C4-2B (cell line): Measurements from ENCODE around the gene TRAPPC12.
"Not testable (repeated sequence)": the region's sequence is repeated elsewhere in the genome, so short reads cannot be mapped to it uniquely, and the experiment has no call there.

Experiments
- H3K27ac ChIP-seq: fragments of 450-650 bp; 2 replicates; pipeline ENCODE4 v1.5.1; 2017
- ZFX ChIP-seq: fragments of 450-650 bp; IDR thresholded peaks from 2 replicates; pipeline ENCODE4 v1.6.1; 2017
- TF ChIP-seq, protein P1 (sequence below): fragments of 450-650 bp; conservative IDR thresholded peaks from 2 replicates; pipeline ENCODE4 v1.5.1; 2017; ENCODE audit warnings: mild to moderate bottlenecking

The TRAPPC12 gene

DNA sequence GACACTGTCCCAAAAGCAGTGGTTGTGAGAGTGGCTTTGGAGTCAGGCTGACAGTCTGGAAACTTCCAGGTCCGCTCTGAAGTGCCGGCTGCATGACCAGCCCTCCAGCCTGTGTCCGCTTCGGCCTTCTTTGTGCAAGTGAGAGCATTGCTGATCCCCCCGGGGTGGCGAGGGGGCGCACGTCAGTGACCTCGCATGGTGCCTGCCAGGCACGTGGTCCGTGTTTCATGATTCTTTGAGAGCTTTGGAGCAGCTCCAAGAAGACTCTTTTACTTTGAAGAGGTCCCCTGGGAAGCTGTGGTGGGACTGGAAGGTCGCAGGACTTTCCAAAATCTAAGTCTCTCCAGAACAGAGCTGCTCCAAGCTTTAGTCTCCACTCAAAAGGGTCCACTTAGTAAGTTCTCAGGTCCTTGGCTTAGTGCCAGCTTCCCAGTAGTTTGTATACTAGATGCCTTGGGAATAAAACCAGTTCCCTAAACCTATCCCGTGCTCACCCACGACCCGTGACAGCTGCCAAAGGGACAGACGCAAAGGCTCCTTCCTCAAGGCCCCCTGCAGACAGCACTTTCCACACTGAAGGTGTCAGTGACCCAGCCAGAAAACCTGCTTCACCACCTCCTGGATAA, 71.0 kb downstream of the TRAPPC12 start:
- TF ChIP-seq, protein P1, sequence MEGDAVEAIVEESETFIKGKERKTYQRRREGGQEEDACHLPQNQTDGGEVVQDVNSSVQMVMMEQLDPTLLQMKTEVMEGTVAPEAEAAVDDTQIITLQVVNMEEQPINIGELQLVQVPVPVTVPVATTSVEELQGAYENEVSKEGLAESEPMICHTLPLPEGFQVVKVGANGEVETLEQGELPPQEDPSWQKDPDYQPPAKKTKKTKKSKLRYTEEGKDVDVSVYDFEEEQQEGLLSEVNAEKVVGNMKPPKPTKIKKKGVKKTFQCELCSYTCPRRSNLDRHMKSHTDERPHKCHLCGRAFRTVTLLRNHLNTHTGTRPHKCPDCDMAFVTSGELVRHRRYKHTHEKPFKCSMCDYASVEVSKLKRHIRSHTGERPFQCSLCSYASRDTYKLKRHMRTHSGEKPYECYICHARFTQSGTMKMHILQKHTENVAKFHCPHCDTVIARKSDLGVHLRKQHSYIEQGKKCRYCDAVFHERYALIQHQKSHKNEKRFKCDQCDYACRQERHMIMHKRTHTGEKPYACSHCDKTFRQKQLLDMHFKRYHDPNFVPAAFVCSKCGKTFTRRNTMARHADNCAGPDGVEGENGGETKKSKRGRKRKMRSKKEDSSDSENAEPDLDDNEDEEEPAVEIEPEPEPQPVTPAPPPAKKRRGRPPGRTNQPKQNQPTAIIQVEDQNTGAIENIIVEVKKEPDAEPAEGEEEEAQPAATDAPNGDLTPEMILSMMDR: no peak
- no peak for TF ChIP-seq ZFX
- no peak overlapping the region for H3K27ac ChIP-seq

DNA sequence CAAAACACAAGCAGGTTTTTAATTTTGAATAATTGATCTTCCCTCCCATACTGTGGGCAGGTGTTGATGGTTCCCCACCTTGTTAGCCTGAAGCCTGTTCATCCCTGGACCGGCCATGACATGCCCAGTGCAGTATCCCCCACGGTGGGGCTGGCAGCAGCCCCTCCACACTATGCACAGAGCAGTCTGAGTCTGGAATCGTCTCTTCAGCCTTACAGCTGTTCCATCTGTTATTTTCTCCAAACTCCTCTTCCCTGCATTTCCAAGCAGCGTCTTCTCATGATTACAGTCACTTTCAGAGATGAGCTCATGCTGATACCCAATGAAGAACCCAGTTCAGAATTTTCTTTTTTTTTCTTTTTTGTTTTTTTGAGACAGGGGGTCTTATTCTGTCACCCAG, 71.7 kb downstream of the TRAPPC12 start:
- H3K27ac ChIP-seq: no peak overlapping the region
- TF ChIP-seq, protein P1: no peak
- TF ChIP-seq ZFX: no peak

DNA sequence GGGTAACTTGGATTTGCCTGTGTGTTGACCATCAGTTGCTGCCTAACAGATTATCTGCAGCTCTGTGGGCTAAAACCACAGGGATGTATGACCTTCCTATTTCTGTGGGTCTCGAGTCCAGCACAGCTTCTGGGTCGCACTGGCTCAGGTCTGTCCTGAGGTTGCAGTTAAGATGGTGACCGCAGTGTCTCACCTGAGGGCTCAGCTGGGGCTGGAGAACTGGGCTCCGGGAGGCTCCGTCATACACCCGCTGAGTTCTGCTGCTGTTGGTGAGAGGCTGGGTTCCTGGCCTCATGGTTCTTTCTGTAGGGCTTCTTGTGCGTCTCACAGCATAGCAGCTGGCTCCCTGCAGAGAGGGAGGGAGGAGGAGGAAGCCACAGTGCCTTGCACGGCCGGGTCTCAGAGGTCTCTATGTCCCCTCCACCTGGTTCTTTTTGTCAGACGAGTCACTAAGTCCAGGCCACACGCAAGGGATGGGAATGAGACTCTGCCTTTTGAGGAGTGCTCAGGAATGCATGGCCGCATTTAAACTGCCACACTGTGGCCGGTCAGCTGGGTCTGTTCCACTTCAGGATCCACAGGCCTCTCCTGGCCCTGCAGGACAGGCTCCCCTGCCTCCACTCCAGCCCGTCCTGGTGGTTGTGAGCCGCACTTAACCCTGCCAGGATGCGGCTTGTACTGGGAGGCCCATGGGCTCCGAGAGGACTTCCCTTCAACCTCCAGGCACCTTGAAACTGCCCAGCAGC, 72.6 kb downstream of the TRAPPC12 start:
- H3K27ac ChIP-seq: no peak overlapping the region
- TF ChIP-seq, protein P1: no peak
- TF ChIP-seq ZFX: no peak

DNA sequence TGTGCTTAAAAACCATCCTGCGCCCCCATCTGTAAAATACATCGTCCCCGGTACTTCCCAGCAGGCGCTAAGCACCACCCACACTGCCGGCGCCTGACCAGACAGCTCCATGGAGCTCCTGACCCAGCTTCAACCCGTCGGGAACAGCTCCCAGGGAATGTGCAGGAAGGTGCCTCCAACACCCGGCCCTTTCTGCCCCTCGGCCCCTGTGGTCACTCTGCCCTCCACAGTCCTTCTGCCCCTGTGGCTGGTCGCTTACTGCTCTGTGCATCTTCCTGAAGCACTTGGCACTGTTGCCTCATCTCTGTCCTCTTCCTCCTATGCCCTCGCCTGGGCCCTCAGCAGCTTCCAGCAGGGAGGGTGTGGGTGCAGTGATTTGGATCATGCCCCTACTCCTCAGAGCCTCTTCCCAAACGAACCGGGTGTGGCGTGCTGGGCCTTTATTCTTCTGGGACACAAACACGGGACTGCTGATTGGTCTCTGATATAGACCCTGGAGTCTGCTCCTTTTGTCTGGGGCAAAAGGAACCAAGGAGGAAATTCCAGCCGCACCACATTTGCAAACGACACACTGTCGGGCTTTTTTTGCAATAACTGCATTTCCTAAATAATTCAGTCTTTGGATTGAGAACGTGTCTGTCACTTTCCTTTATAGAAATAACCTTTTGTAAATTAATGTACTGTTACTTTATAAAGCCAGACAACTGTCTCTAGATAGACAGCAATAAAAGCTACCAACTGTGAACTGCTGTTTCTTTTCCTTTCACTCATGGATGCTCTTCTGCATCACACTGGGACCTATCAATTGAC, 73.9 kb downstream of the TRAPPC12 start:
- H3K27ac ChIP-seq: no peak overlapping the region
- no peak for TF ChIP-seq ZFX
- TF ChIP-seq, protein P1: no peak

DNA sequence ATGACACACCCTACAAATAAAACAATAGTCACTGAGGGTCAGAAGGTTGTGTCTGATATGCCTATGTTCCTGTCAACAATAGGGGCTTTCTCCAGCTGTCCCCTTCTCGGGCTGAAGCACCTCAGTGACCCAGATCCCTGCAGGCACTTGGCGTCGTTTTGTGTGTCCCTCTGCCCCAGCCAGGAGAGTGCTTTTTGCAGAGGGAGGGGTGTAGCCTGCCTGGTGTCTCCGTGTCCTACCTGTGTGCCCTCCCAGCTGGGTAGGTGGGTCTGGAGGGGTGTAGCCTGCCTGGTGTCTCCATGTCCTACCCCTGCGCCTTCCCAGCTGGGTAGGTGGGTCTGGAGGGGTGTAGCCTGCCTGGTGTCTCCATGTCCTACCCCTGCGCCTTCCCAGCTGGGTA, 74.5 kb downstream of the TRAPPC12 start:
- not testable (repeated sequence) for H3K27ac ChIP-seq

DNA sequence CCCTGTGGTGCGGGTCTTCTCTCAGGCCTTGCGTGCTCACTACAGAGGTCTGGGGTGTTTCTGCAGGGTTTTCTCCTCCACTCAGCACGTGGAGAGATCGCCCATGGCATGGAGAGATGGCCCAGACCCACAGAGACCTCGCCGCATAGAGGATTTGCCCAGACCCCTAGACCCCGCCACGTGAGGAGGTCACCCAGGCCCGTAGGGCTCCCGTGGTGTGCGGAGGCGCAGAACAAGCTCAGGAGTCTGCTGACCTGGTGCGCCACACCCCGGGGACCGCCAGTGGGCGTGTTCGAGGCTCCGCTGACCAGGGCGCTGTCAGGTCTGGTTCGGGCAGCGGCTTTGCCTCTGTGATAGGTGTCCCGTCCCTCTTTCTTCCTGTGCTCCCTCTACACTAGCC, 75.3 kb downstream of the TRAPPC12 start:
- H3K27ac ChIP-seq: no peak overlapping the region
- TF ChIP-seq ZFX: no peak
- TF ChIP-seq, protein P1: no peak

DNA sequence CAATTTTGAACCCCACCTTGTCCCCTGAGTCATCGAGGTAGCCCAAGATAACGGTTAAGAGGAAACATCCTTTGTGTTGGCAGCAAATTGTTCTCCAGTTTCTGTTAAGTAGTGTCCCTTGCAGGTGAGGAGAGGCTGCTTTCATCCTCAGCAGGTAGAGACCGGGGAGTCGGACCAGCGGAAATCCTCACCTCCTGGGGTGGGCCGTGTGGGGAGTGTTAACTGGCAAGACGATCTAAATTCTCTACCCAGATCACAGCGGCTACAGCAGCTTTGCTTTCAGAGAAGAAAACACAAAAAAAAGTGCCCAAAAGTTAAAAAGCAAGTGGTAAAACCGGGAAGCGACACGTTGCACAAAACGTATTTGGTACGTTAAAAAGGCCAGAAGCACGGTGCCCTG, 76.6 kb downstream of the TRAPPC12 start:
- no peak overlapping the region for H3K27ac ChIP-seq
- TF ChIP-seq, protein P1: no peak
- no peak for TF ChIP-seq ZFX
